NOMO-1 treated with DMSO at 0.1 percent for 48 hours (cell line): ENCODE results near the gene BCL2L12.
"Not testable (repeated sequence)": the region's sequence is repeated elsewhere in the genome, so short reads cannot be mapped to it uniquely, and the experiment has no call there.

Experiments used
- DNase-seq: peaks from one replicate; lab custom pipeline; 2025; ENCODE audit not compliant: unreplicated experiment; lab: John Stamatoyannopoulos, UW

The BCL2L12 gene

GRCh38 chr19:49704888-49705642 is 39.3 kb downstream of the BCL2L12 start:
- no peak for DNase-seq

- no peak for DNase-seq
Observed at GRCh38 chr19:49705919-49706318, 40.2 kb downstream of the BCL2L12 start.

- DNase-seq, result no peak
Observed at GRCh38 chr19:49710372-49710951, 44.7 kb downstream of the BCL2L12 start.

- DNase-seq, result no peak
Observed at GRCh38 chr19:49712397-49712859, 46.7 kb downstream of the BCL2L12 start.

GRCh38 chr19:49713236-49713845 is 47.6 kb downstream of the BCL2L12 start:
- DNase-seq, result no peak

GRCh38 chr19:49716154-49716553 is 50.4 kb downstream of the BCL2L12 start:
- DNase-seq, result no peak

GRCh38 chr19:49718511-49718910 is 52.8 kb downstream of the BCL2L12 start:
- no peak for DNase-seq

GRCh38 chr19:49718991-49719390 is 53.3 kb downstream of the BCL2L12 start:
- no peak for DNase-seq

GRCh38 chr19:49719420-49719819 is 53.7 kb downstream of the BCL2L12 start:
- not testable (repeated sequence) for DNase-seq
